Hematopoietic multipotent progenitor cell treated with erythropoietin and hydrocortisone succinate and interleukin-3 and kit ligand, for 8 days (in vitro differentiated cells): ENCODE data around the gene PLA2G4A.

ENCODE experiments used
- DNase-seq: peaks from one replicate; pipeline ENCODE4 v3.0.0-alpha.2; 2015

The PLA2G4A gene

GRCh38 chr1:186980400-186980799 lies 151.7 kb downstream of the PLA2G4A start:
- DNase-seq: no peak

GRCh38 chr1:186982116-186982515 lies 153.4 kb downstream of the PLA2G4A start:
- DNase-seq: no peak

GRCh38 chr1:186983327-186983726 lies 154.6 kb downstream of the PLA2G4A start:
- peak; percentile 29 for DNase-seq

GRCh38 chr1:186984959-186985358 lies 156.2 kb downstream of the PLA2G4A start:
- DNase-seq: no peak

- DNase-seq: peak; percentile 76
These were observed 157.2 kb downstream of the PLA2G4A start for GRCh38 chr1:186985889-186986491.

GRCh38 chr1:186987065-186987464 lies 158.3 kb downstream of the PLA2G4A start:
- no peak for DNase-seq

- no peak for DNase-seq
These were observed 159.0 kb downstream of the PLA2G4A start for GRCh38 chr1:186987769-186988168.

GRCh38 chr1:186993996-186994395 lies 165.2 kb downstream of the PLA2G4A start:
- DNase-seq: no peak

GRCh38 chr1:186994897-186995296 lies 166.1 kb downstream of the PLA2G4A start:
- no peak for DNase-seq

- no peak for DNase-seq
These were observed 168.1 kb downstream of the PLA2G4A start for GRCh38 chr1:186996816-186997215.

- DNase-seq: no peak
These were observed 169.1 kb downstream of the PLA2G4A start for GRCh38 chr1:186997877-186998276.

- no peak for DNase-seq
These were observed 170.8 kb downstream of the PLA2G4A start for GRCh38 chr1:186999506-186999905.

GRCh38 chr1:187001198-187001889 lies 172.6 kb downstream of the PLA2G4A start:
- DNase-seq: no peak

- no peak for DNase-seq
These were observed 174.6 kb downstream of the PLA2G4A start for GRCh38 chr1:187003353-187003752.

GRCh38 chr1:187006896-187007295 lies 178.1 kb downstream of the PLA2G4A start:
- no peak for DNase-seq

GRCh38 chr1:187009320-187009719 lies 180.6 kb downstream of the PLA2G4A start:
- no peak for DNase-seq

GRCh38 chr1:187010571-187011309 lies 182.0 kb downstream of the PLA2G4A start:
- DNase-seq: no peak

GRCh38 chr1:187013582-187014200 lies 184.9 kb downstream of the PLA2G4A start:
- no peak for DNase-seq

- no peak for DNase-seq
These were observed 189.5 kb downstream of the PLA2G4A start for GRCh38 chr1:187018291-187018690.

GRCh38 chr1:187027253-187027652 lies 198.5 kb downstream of the PLA2G4A start:
- DNase-seq: no peak

- no peak for DNase-seq
These were observed 203.7 kb downstream of the PLA2G4A start for GRCh38 chr1:187032316-187032981.

GRCh38 chr1:187032982-187033692 lies 204.4 kb downstream of the PLA2G4A start:
- no peak for DNase-seq
